ENCODE measurements around the gene AJAP1.

AJAP1 gene

GRCh38 chr1:4676253-4676652, 21.8 kb downstream of the AJAP1 start:
- Mint-ChIP-seq H3K4me1 (ENCODE audit: low read depth) (no peaks in the 10 kb centered on the region), H3K36me3 (no peaks in the 10 kb centered on the region), H3K27ac (no peak overlapping the region), H3K9me3 (ENCODE audit: low read depth) (no peaks in the 10 kb centered on the region), H3K4me3 (no peak overlapping the region), H3K27me3 (no peaks in the 10 kb centered on the region)

GRCh38 chr1:4677608-4678007, 23.2 kb downstream of the AJAP1 start:
- no peaks in the 10 kb centered on the region for H3K9me3 Mint-ChIP-seq (ENCODE audit: low read depth)
- no peak overlapping the region for H3K27ac Mint-ChIP-seq
- no peaks in the 10 kb centered on the region for H3K36me3 Mint-ChIP-seq
- H3K4me3 Mint-ChIP-seq = no peak overlapping the region
- H3K27me3 Mint-ChIP-seq = no peaks in the 10 kb centered on the region
- no peaks in the 10 kb centered on the region for H3K4me1 Mint-ChIP-seq (ENCODE audit: low read depth)

GRCh38 chr1:4678066-4678717, 23.8 kb downstream of the AJAP1 start:
- Mint-ChIP-seq H3K36me3 (no peaks in the 10 kb centered on the region), H3K4me1 (ENCODE audit: low read depth) (no peaks in the 10 kb centered on the region), H3K27ac (no peak overlapping the region), H3K27me3 (no peaks in the 10 kb centered on the region), H3K4me3 (no peak overlapping the region), H3K9me3 (ENCODE audit: low read depth) (no peaks in the 10 kb centered on the region)

DNA sequence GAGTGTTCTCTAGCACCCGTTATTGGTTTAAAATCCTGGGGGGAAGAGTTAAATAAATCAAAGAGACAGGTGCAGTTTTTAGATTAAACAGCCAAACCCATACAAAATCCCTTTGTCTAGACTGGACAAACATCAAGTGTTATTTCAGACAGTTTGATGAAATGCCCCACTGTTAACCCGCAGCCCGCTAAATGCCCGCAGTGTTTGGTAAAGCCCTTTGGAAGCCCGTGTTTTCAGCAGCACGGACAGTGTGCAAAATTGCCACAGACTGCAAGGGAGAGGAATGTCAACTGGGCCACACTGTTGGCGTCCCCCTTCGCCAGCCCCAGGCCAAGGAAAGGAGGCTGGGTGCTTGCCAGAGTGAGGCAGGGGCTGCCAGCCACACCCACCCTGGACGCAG, 26.6 kb downstream of the AJAP1 start:
- Mint-ChIP-seq H3K4me1 (ENCODE audit: low read depth) (no peaks in the 10 kb centered on the region), H3K36me3 (no peaks in the 10 kb centered on the region), H3K4me3 (no peak overlapping the region), H3K9me3 (ENCODE audit: low read depth) (no peaks in the 10 kb centered on the region), H3K27ac (no peak overlapping the region), H3K27me3 (peaks cover 3% of the 10 kb centered on the region)

DNA sequence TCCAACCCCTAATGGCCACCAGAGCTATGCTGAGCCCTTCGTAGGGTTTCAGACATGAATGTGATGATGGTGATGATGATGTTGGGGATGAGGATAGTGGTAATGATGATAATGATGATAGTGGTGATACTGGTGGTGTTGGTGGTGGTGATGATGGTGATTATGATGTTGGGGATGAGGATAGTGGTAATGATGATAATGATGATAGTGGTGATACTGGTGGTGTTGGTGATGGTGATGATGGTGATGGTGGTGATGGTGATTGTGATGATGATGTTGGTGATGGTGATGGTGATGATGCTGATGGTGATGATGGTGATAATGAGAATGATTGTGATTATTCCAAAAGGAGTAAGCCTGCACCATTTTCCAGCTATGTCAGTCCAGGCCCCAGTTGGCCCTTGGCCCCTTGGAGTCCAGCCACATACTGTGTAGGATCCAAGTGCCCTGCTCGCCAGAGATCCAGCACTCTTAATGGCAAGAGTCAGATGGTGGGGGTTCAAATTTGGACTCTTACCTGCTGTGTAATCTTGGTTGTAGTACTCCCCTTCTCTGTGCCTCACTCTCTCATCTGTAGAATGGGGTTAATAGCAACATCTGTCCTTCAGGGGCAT, 28.3 kb downstream of the AJAP1 start:
- Mint-ChIP-seq H3K9me3 (ENCODE audit: low read depth) (no peaks in the 10 kb centered on the region), H3K4me3 (no peak overlapping the region), H3K4me1 (ENCODE audit: low read depth) (no peaks in the 10 kb centered on the region), H3K27me3 (peaks cover 7% of the 10 kb centered on the region), H3K27ac (no peak overlapping the region), H3K36me3 (no peaks in the 10 kb centered on the region)

GRCh38 chr1:4684136-4684535, 29.7 kb downstream of the AJAP1 start:
- no peaks in the 10 kb centered on the region for H3K36me3 Mint-ChIP-seq
- H3K4me3 Mint-ChIP-seq = no peak overlapping the region
- H3K4me1 Mint-ChIP-seq (ENCODE audit: low read depth) = no peaks in the 10 kb centered on the region
- no peak overlapping the region for H3K27ac Mint-ChIP-seq
- no peaks in the 10 kb centered on the region for H3K9me3 Mint-ChIP-seq (ENCODE audit: low read depth)
- H3K27me3 Mint-ChIP-seq = peaks cover 7% of the 10 kb centered on the region

DNA sequence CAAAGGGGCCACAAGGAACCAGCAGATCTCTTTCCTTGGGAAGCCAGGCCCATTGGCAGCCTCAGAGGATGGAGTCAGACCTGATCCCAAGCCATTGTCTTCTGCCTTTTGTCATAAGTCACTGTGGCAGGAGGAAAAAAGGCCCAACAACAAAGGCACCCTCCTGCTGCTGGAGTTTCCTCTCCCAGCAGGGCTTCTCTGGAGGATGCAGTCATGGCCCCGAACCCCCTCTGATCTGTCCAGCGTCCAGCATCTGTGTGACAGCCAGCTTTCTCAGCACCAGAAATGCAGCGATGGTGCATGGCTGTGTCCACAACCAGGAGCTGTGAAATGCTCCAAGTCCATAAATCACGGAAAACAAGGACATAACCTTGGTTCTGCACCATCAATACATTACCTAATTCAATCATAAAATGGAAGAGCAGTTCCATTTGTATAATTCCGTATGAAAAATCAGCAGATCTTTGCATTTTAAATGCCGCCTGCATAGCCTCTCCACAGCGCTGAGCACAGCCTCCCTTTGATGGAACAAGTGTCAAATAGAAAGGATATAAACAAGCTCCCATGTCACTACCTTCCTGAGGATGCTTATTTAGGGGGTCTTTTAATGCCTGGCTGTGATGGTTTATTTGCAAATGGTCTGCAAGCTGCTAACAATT, 30.6 kb downstream of the AJAP1 start:
- Mint-ChIP-seq H3K27me3 (peaks cover 7% of the 10 kb centered on the region), H3K9me3 (ENCODE audit: low read depth) (no peaks in the 10 kb centered on the region), H3K4me1 (ENCODE audit: low read depth) (no peaks in the 10 kb centered on the region), H3K4me3 (no peak overlapping the region), H3K36me3 (no peaks in the 10 kb centered on the region), H3K27ac (no peak overlapping the region)

DNA sequence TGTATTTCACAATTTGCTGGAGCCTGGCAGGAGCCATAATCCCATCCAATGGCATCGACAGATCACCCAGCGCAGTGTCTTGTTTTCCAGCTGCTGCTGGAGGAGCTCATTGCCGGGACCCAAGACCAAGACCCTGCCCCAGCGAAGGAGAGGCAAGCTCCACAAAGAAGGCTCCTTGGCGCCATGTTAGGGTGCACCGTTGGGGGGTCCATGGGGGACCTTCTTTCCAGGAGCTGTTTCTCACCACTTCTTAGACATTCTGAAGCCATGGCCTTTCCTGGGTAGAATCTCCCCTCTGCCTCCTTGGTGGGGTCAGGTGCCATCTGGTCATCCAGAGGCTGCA, 31.1 kb downstream of the AJAP1 start:
- no peaks in the 10 kb centered on the region for H3K4me1 Mint-ChIP-seq (ENCODE audit: low read depth)
- no peaks in the 10 kb centered on the region for H3K36me3 Mint-ChIP-seq
- no peaks in the 10 kb centered on the region for H3K9me3 Mint-ChIP-seq (ENCODE audit: low read depth)
- H3K27me3 Mint-ChIP-seq = peaks cover 7% of the 10 kb centered on the region
- no peak overlapping the region for H3K4me3 Mint-ChIP-seq
- no peak overlapping the region for H3K27ac Mint-ChIP-seq

DNA sequence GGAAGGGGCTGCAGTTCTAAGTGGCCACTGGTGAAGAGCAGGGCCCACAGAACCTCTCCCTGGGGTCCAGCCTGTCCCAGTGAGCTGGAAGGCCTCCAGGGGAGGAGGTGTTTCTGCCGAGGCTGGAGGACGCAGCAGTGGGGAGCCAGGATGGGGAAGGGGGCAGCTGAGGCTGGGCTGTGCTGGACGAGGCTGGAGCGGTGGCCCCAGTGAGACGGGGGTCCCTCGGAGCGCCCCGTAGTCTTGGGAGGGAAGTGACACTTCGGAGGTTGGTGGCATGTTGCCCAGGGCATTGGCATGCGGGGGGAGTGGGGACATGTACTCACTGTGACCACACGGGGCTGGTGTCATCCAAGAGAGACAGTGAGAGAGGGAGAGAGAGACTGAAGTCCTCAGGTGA, 33.5 kb downstream of the AJAP1 start:
- Mint-ChIP-seq H3K4me1 (ENCODE audit: low read depth) (no peaks in the 10 kb centered on the region), H3K9me3 (ENCODE audit: low read depth) (no peaks in the 10 kb centered on the region), H3K27ac (no peak overlapping the region), H3K4me3 (no peak overlapping the region), H3K36me3 (no peaks in the 10 kb centered on the region), H3K27me3 (peaks cover 7% of the 10 kb centered on the region)

GRCh38 chr1:4689271-4689935, 35.0 kb downstream of the AJAP1 start:
- Mint-ChIP-seq H3K4me1 (ENCODE audit: low read depth) (no peaks in the 10 kb centered on the region), H3K36me3 (no peaks in the 10 kb centered on the region), H3K9me3 (ENCODE audit: low read depth) (no peaks in the 10 kb centered on the region), H3K27ac (no peak overlapping the region), H3K27me3 (peaks cover 7% of the 10 kb centered on the region), H3K4me3 (no peak overlapping the region)

DNA sequence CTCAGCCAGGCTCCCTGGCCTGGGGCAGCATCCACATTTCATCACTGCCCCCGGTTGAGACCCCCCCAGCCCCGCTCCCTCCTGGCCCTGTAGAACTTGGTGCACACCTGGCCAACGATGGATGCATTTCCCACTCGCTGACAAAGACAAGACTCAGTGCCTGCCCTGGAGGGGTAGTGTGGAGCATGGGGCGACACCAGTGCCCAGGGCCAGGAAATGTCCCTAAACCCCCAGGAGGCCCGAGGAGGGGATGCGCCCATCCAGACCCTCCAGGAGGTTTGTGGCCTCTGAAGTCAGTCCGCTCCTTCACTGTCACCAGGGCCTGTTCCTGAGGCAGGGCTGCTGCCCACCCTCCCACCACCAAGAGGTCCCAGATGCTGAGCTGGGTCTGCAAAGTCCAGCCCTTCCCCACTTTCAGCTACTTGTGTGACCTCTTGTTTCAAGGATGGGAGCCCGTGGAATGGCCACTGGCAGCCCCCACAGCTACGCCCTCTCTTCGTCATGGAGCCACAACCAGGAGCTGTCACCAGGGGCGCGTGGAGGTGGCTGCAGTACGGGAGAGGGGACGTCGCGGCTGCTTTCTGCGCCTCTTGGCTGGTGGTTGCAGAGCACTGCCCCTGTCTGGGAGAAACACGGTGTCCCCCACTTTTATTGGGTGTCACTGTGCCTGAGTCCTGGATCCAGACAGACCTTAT, 35.7 kb downstream of the AJAP1 start:
- Mint-ChIP-seq H3K4me1 (ENCODE audit: low read depth) (no peaks in the 10 kb centered on the region), H3K27me3 (peaks cover 4% of the 10 kb centered on the region), H3K9me3 (ENCODE audit: low read depth) (no peaks in the 10 kb centered on the region), H3K4me3 (no peak overlapping the region), H3K36me3 (no peaks in the 10 kb centered on the region), H3K27ac (no peak overlapping the region)

DNA sequence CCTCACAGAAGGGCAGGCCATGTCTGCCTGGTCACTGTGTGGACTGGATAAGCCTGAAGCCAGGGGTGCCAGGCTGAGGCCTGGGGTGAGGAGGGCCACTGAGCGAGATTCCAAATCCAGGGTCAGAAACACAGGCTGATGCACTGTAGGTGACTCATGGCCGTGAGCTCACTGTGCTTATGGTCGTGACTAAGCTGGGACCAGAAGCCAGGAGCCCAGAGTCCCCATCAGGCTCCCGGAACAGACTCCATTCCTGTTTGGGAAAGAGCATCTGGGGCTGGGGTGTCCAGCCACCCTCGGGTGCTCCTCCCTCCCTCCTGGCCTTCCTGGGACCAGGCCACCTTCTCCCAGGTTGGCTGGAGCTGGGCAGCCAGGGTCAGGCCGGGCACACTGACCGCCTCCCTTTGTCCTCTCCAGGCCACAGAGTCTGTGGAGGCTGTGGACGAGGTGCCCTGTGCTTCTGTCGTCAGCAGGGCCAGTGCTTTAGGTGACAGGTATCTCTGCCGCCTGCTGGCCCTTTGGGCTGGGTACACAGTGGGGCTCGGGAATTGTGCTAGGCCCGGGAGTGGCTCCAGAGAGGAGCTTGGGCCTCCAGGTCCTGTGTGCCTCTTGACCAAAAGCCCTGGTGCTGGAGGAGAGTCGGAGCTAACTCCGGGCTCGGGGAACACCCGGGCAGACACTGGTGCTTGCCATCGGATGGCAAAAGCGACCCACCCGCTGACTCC, 36.7 kb downstream of the AJAP1 start:
- no peaks in the 10 kb centered on the region for H3K36me3 Mint-ChIP-seq
- no peak overlapping the region for H3K27ac Mint-ChIP-seq

DNA sequence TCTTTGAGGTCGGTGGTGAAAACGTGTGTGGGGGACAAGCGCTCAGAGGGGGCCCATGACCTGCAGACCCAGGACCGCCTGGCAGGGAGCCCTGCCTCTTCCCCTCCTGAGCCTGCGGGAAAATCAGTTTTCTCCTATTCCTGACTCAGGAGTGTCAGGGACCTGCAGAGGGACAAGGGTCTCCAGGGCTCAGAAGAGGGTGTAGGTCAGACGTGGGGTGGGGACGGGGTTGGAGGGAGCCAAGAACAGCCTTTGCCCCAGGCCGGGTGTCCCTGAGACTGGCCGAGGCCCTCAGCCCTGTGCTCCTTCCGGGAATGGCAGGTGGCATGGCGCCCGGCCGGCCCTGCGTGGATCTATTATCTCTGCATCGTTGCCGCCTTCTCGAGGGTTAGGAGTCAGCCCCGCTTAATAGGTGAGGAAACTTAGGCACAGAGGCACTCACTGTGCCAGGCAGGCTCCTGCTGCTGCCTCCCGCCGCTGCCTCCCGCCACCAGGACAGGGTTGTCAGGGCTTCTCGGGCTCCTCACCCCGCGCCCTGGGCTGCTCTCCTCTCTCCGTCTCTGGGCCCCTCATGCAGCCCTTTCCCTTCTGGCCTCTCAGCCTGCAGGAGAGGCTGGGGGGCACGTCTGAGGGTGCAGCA, 37.5 kb downstream of the AJAP1 start:
- no peak overlapping the region for H3K27ac Mint-ChIP-seq
- no peaks in the 10 kb centered on the region for H3K4me1 Mint-ChIP-seq (ENCODE audit: low read depth)
- H3K4me3 Mint-ChIP-seq = no peak overlapping the region
- H3K9me3 Mint-ChIP-seq (ENCODE audit: low read depth) = no peaks in the 10 kb centered on the region
- H3K36me3 Mint-ChIP-seq = no peaks in the 10 kb centered on the region
- no peaks in the 10 kb centered on the region for H3K27me3 Mint-ChIP-seq

More for the DNA sequence above, 36.7 kb downstream of the AJAP1 start:
- H3K4me1 Mint-ChIP-seq (ENCODE audit: low read depth) = no peaks in the 10 kb centered on the region
- H3K4me3 Mint-ChIP-seq = no peak overlapping the region
- peaks cover 4% of the 10 kb centered on the region for H3K27me3 Mint-ChIP-seq
- no peaks in the 10 kb centered on the region for H3K9me3 Mint-ChIP-seq (ENCODE audit: low read depth)

- H3K27ac Mint-ChIP-seq = no peak overlapping the region
- H3K27me3 Mint-ChIP-seq = no peaks in the 10 kb centered on the region
- no peaks in the 10 kb centered on the region for H3K4me1 Mint-ChIP-seq (ENCODE audit: low read depth)
- no peaks in the 10 kb centered on the region for H3K36me3 Mint-ChIP-seq
- no peak overlapping the region for H3K4me3 Mint-ChIP-seq
- no peaks in the 10 kb centered on the region for H3K9me3 Mint-ChIP-seq (ENCODE audit: low read depth)
These were observed 38.0 kb downstream of the AJAP1 start for GRCh38 chr1:4692437-4692836.

All from activated naive CD8-positive, alpha-beta T cell (primary cell).